Right atrium auricular region (tissue), 2 donors: ENCODE data around the gene CADPS2. TPM values are rescaled to one million over a fixed set of nuclear protein-coding genes. Genes with fewer than 3 reads are reported as not detected.

Experiments
- DNase-seq: peaks from one replicate; pipeline ENCODE4 v3.0.0-alpha.2; 2019; ENCODE audit warnings: low spot score
- H3K27ac ChIP-seq, 2 donors: fragments of 200-600 bp; sonication (generic); 1 replicate in 1 of 2; 2 replicates in 1 of 2; pipeline ENCODE4 v1.5.1; 2016 to 2019
- H3K27me3 ChIP-seq, 2 donors: fragments of 200-600 bp; sonication (generic); one replicate each; pipeline versions ENCODE4 v1.5.1 to v1.6.0; 2017 to 2019
- H3K36me3 ChIP-seq: fragments of 200-600 bp; sonication (generic); one replicate; pipeline ENCODE4 v1.5.1; 2016
- H3K4me1 ChIP-seq, 2 donors: fragments of 200-600 bp; sonication (generic); one replicate each; pipeline versions ENCODE4 v1.5.1 to v1.6.0; 2017 to 2019
- H3K4me3 ChIP-seq, 2 donors: fragments of 200-600 bp; sonication (generic); 1 replicate in 1 of 2; 2 replicates in 1 of 2; pipeline ENCODE4 v1.5.1; 2017 to 2019; ENCODE audit warnings: mild to moderate bottlenecking in 1 of 2, moderate library complexity in 1 of 2
- H3K9me3 ChIP-seq, 2 donors: fragments of 200-600 bp; sonication (generic); one replicate each; pipeline ENCODE4 v1.5.1; 2019
- CTCF ChIP-seq, 2 donors: fragments of 200-600 bp; sonication (generic); IDR thresholded peaks; one replicate each; pipeline ENCODE4 v1.5.1; 2019; ENCODE audit warnings: antibody characterized with exemption in 2 of 2
- total RNA-seq, 2 donors: library from RNA; depleted of rRNA; stranded (reverse); fragments of >200 nt; gene quantifications; one replicate each; pipeline ENCODE4 v1.1.0, GENCODE V29; 2016

Gene CADPS2
- total RNA-seq, 2 donors from 2014 or later = 11.8 to 19.9 TPM

DNA sequence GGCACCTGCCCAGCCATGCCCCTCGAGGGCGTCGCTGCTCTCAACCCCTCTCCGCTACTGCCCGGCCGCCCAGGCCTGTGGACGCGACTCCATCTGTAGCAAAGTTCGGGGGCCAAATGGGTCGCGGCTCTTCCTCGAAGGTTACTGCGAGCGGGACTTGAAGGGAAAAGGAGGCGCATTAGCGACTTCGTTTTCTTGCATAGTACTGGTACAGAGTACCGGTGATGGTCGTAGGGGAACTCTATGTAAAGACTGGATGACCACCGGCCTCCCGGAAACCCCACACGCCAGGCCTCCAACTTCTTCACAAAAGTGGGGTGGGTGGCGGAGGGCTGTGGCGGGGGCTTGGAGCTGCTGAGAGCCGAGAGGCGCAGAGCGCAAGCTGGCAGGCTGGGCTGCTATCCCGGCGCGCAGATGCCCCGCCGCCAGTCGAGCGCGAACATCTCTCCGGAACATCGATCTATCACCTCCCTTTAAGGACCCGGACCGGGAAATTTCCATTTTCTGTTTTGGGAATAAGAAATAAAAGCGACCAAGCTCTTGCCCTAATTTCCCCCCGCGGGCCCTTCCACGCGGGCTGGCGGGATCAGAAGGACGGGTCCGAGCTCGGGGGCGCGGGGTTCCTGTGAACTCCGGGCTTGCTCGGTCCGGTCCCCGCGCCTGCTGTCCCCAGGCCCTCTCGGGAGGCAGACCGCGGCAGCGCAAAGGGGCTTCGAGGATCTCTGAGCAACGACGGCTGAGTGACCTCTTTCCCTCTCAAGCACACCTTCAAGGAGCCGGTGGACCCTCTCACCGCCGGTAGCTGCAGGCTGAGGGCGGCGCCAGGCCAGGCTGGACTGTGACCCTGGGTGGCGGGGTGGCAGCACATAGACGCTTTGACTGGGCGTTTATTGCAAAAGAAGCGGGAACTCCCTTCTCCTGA lies 569.5 kb downstream of the CADPS2 start:
- H3K9me3 ChIP-seq = peaks cover 0 to 4% of the 10 kb centered on the region in 2 donors
- peaks cover 0 to 13% of the 10 kb centered on the region in 2 donors for H3K4me1 ChIP-seq
- H3K27me3 ChIP-seq = peaks cover 35 to 37% of the 10 kb centered on the region in 2 donors
- DNase-seq = no peak
- H3K27ac ChIP-seq = no peak overlapping the region
- H3K4me3 ChIP-seq = no peak overlapping the region
- TF ChIP-seq CTCF (IDR thresholded peaks at IDR 0.05) = no peak
- H3K36me3 ChIP-seq = no peaks in the 10 kb centered on the region

DNA sequence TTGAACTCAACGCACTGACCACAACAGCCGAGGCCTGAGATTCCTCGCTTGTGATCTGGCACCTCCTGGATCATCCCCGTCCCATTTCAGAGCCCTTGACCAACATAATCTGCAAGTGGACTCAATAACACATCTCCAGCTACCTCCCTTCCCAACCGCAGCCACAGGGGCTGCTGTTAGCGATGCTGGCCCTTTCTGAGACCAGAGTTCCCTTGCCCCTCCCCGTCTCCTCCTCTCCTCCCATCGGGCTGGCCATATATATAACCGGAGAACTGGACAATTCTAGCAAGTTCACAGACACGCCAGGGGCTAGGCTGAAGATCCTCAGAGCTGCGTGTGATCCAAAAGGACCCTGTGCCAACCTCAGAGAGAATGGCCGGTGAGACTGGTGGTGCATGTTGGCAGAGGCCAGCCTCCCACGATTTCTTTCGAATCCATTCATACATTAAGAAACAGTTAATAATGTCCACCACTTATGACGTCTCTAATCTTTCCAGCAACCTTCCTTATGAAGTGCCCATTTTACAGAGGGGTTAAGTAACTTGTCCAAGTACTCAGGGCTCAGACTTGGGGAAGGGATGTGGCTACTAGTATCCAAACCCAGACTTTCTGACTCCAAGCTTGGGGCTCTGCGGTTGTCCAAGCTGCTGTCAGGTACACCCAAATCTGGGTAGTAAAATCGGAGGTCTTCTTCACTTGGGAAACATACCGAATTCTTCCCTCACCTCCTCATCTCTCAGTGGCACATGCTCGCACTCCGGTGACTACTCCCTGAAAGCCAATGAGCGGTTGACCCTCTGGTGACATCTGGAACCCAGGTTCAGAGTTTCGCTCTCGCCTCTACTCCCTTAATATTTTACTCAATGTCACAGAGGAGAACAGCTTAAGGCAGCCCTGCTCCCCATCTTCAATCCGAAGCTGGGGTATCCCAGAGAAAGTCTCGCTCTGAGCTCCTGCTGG lies 570.5 kb downstream of the CADPS2 start:
- TF ChIP-seq CTCF (IDR thresholded peaks at IDR 0.05) = no peak
- Histone ChIP-seq H3K4me3 (no peak overlapping the region), H3K27me3 (peaks cover 37 to 42% of the 10 kb centered on the region in 2 donors)

DNA sequence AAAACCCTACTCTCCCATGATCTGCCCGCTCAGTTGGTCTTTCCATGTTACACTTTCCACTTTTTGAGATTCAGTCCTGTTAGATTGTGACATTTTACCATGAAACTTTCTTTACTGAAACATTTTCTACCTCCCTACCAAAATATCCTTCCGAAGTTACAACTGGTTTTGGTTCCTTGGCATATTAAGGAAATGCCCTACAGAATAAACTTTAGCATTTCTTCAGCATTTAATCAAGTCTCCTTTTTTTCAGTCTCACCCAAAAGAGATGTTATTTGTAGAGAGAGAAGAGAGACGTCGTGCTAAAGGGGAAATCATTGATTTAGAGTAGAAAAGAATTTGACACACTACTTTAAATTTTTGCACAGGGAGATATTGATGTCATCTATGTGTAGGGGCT lies 572.0 kb downstream of the CADPS2 start:
- DNase-seq = no peak
- no peak for TF ChIP-seq CTCF (IDR thresholded peaks at IDR 0.05)
- Histone ChIP-seq H3K36me3 (no peaks in the 10 kb centered on the region), H3K27me3 (peaks cover 51 to 57% of the 10 kb centered on the region in 2 donors), H3K27ac (no peak overlapping the region), H3K4me1 (peaks cover 0 to 37% of the 10 kb centered on the region in 2 donors), H3K4me3 (no peak overlapping the region), H3K9me3 (peaks cover 0 to 4% of the 10 kb centered on the region in 2 donors)

More for the DNA sequence above, 570.5 kb downstream of the CADPS2 start:
- Histone ChIP-seq H3K27ac (no peak overlapping the region), H3K9me3 (peaks cover 0 to 4% of the 10 kb centered on the region in 2 donors), H3K4me1 (peaks cover 0 to 23% of the 10 kb centered on the region in 2 donors), H3K36me3 (no peaks in the 10 kb centered on the region)
- no peak for DNase-seq

- Histone ChIP-seq H3K27ac (no peak overlapping the region), H3K27me3 (peaks cover 55 to 65% of the 10 kb centered on the region in 2 donors), H3K9me3 (peaks cover 0 to 4% of the 10 kb centered on the region in 2 donors), H3K36me3 (no peaks in the 10 kb centered on the region), H3K4me1 (peaks cover 0 to 37% of the 10 kb centered on the region in 2 donors), H3K4me3 (no peak overlapping the region)
- no peak for DNase-seq
- TF ChIP-seq CTCF (IDR thresholded peaks at IDR 0.05) = no peak
Observed at GRCh38 chr7:122312789-122313188, 573.5 kb downstream of the CADPS2 start.

GRCh38 chr7:122311734-122312450 lies 574.4 kb downstream of the CADPS2 start:
- no peak for TF ChIP-seq CTCF (IDR thresholded peaks at IDR 0.05)
- Histone ChIP-seq H3K27me3 (peaks cover 55 to 71% of the 10 kb centered on the region in 2 donors), H3K4me3 (no peak overlapping the region), H3K27ac (no peak overlapping the region), H3K36me3 (no peaks in the 10 kb centered on the region), H3K9me3 (peaks cover 0 to 4% of the 10 kb centered on the region in 2 donors), H3K4me1 (peaks cover 0 to 37% of the 10 kb centered on the region in 2 donors)
- DNase-seq = no peak
